Skeletal muscle tissue (tissue), 4 donors: Measurements from ENCODE around the gene ACAA1. TPM values are rescaled to one million over a fixed set of nuclear protein-coding genes. Genes with fewer than 3 reads are reported as not detected.

ENCODE experiments used
- H3K27ac ChIP-seq: one replicate; pipeline ENCODE4 v1.7.0; 2013; ENCODE audit warnings: mild to moderate bottlenecking, low read depth, low read length, inconsistent platforms
- H3K27me3 ChIP-seq, 3 donors: one replicate each; pipeline ENCODE4 v1.7.0; 2013; ENCODE audit warnings: low read length in 3 of 3; ENCODE audit not compliant: control insufficient read depth in 3 of 3, insufficient read depth in 3 of 3
- H3K36me3 ChIP-seq, 3 donors: one replicate each; pipeline ENCODE4 v1.7.0; 2013; ENCODE audit warnings: low read length in 3 of 3; ENCODE audit not compliant: control insufficient read depth in 3 of 3, insufficient read depth in 3 of 3
- H3K4me1 ChIP-seq, 3 donors: one replicate each; pipeline ENCODE4 v1.7.0; 2013; ENCODE audit warnings: low read length in 3 of 3, mild to moderate bottlenecking in 3 of 3; ENCODE audit not compliant: control insufficient read depth in 3 of 3, insufficient read depth in 3 of 3
- H3K4me3 ChIP-seq, 3 donors: one replicate each; pipeline ENCODE4 v1.7.0; 2013; ENCODE audit warnings: low read length in 3 of 3
- H3K9ac ChIP-seq, 3 donors: one replicate each; pipeline ENCODE4 v1.7.0; 2013; ENCODE audit warnings: low read length in 3 of 3, mild to moderate bottlenecking in 3 of 3, moderate library complexity in 2 of 3, low read depth in 1 of 3
- H3K9me3 ChIP-seq, 3 donors: one replicate each; pipeline ENCODE4 v1.7.0; 2013; ENCODE audit warnings: low read length in 3 of 3; ENCODE audit not compliant: control insufficient read depth in 3 of 3
- total RNA-seq: library from RNA; depleted of rRNA; stranded (reverse); fragments of >200 nt; gene quantifications from one replicate; pipeline ENCODE4 v1.2.3, GENCODE V29; 2014
- donor health status: Osteomylitis.

ACAA1 gene
- total RNA-seq, 1 donor from 2014 or later: 21.9 TPM

- H3K36me3 ChIP-seq: peaks cover 50 to 53% (median 52%) of the 10 kb centered on the region in 3 donors
- H3K27me3 ChIP-seq: no peaks in the 10 kb centered on the region
- H3K4me3 ChIP-seq: no peak overlapping the region
- H3K27ac ChIP-seq: no peak overlapping the region
- H3K4me1 ChIP-seq: peaks cover 0 to 14% (median 10%) of the 10 kb centered on the region in 3 donors
- no peak overlapping the region for H3K9ac ChIP-seq
- H3K9me3 ChIP-seq: no peaks in the 10 kb centered on the region
These were observed 16.1 kb downstream of the ACAA1 start for GRCh38 chr3:38120693-38121450.

- peaks cover 0 to 6% (median 0%) of the 10 kb centered on the region in 3 donors for H3K27me3 ChIP-seq
- no peak overlapping the region for H3K9ac ChIP-seq
- H3K27ac ChIP-seq: no peak overlapping the region
- peaks cover 0 to 14% (median 10%) of the 10 kb centered on the region in 3 donors for H3K4me1 ChIP-seq
- no peaks in the 10 kb centered on the region for H3K9me3 ChIP-seq
- H3K36me3 ChIP-seq: peaks cover 43 to 46% (median 45%) of the 10 kb centered on the region in 3 donors
- no peak overlapping the region for H3K4me3 ChIP-seq
These were observed 16.9 kb downstream of the ACAA1 start for GRCh38 chr3:38119821-38120692.

GRCh38 chr3:38119248-38119544, 17.7 kb downstream of the ACAA1 start:
- no peaks in the 10 kb centered on the region for H3K9me3 ChIP-seq
- peaks cover 0 to 14% (median 10%) of the 10 kb centered on the region in 3 donors for H3K4me1 ChIP-seq

GRCh38 chr3:38118421-38119247, 18.3 kb downstream of the ACAA1 start:
- Histone ChIP-seq H3K36me3 (peaks cover 34 to 36% (median 34%) of the 10 kb centered on the region in 3 donors), H3K4me3 (no peak overlapping the region), H3K4me1 (peaks cover 0 to 14% (median 10%) of the 10 kb centered on the region in 3 donors), H3K27me3 (peaks cover 0 to 10% (median 0%) of the 10 kb centered on the region in 3 donors), H3K27ac (no peak overlapping the region), H3K9ac (no peak overlapping the region), H3K9me3 (no peaks in the 10 kb centered on the region)

More at GRCh38 chr3:38119248-38119544, 17.7 kb downstream of the ACAA1 start:
- H3K36me3 ChIP-seq: peaks cover 35 to 37% (median 36%) of the 10 kb centered on the region in 3 donors
- no peak overlapping the region for H3K27ac ChIP-seq
- H3K9ac ChIP-seq: no peak overlapping the region
- peaks cover 0 to 10% (median 0%) of the 10 kb centered on the region in 3 donors for H3K27me3 ChIP-seq
- no peak overlapping the region for H3K4me3 ChIP-seq

- no peaks in the 10 kb centered on the region for H3K9me3 ChIP-seq
- H3K9ac ChIP-seq: peak overlapping the region in 1 of 3 donors; percentile 25
- H3K4me1 ChIP-seq: peaks cover 0 to 14% (median 10%) of the 10 kb centered on the region in 3 donors
- peaks cover 0 to 10% (median 0%) of the 10 kb centered on the region in 3 donors for H3K27me3 ChIP-seq
- no peak overlapping the region for H3K27ac ChIP-seq
- peaks cover 30 to 33% (median 31%) of the 10 kb centered on the region in 3 donors for H3K36me3 ChIP-seq
- H3K4me3 ChIP-seq: no peak overlapping the region
These were observed 19.0 kb downstream of the ACAA1 start for GRCh38 chr3:38117748-38118420.

GRCh38 chr3:38117163-38117716, 19.7 kb downstream of the ACAA1 start:
- H3K9ac ChIP-seq: peak overlapping the region in 2 of 3 donors; percentile 20 to 64
- peaks cover 0 to 10% (median 0%) of the 10 kb centered on the region in 3 donors for H3K27me3 ChIP-seq
- H3K4me1 ChIP-seq: peaks cover 0 to 14% (median 10%) of the 10 kb centered on the region in 3 donors
- no peak overlapping the region for H3K4me3 ChIP-seq
- H3K9me3 ChIP-seq: no peaks in the 10 kb centered on the region
- no peak overlapping the region for H3K27ac ChIP-seq
- peaks cover 23 to 26% (median 25%) of the 10 kb centered on the region in 3 donors for H3K36me3 ChIP-seq

GRCh38 chr3:38116471-38117162, 20.3 kb downstream of the ACAA1 start:
- Histone ChIP-seq H3K36me3 (peaks cover 18 to 21% (median 19%) of the 10 kb centered on the region in 3 donors), H3K9ac (no peak overlapping the region), H3K4me1 (peaks cover 0 to 14% (median 10%) of the 10 kb centered on the region in 3 donors), H3K27ac (no peak overlapping the region), H3K9me3 (no peaks in the 10 kb centered on the region), H3K27me3 (peaks cover 0 to 10% (median 0%) of the 10 kb centered on the region in 3 donors), H3K4me3 (no peak overlapping the region)

- no peak overlapping the region for H3K9ac ChIP-seq
- H3K36me3 ChIP-seq: peaks cover 11 to 13% (median 11%) of the 10 kb centered on the region in 3 donors
- no peak overlapping the region for H3K27ac ChIP-seq
- peaks cover 0 to 14% (median 10%) of the 10 kb centered on the region in 3 donors for H3K4me1 ChIP-seq
- H3K27me3 ChIP-seq: peaks cover 0 to 10% (median 0%) of the 10 kb centered on the region in 3 donors
- H3K9me3 ChIP-seq: no peaks in the 10 kb centered on the region
- no peak overlapping the region for H3K4me3 ChIP-seq
These were observed 21.1 kb downstream of the ACAA1 start for GRCh38 chr3:38115645-38116427.
